Measurements from ENCODE around the gene CALD1.

- peak; percentile 75 for TF ChIP-seq CTCF (conservative IDR thresholded peaks at IDR 0.05; ENCODE audit: low read depth, low read length)
- no peak for TF ChIP-seq EZH2 (IDR thresholded peaks at IDR 0.05; ENCODE audit: borderline replicate concordance, low read depth, low read length, poor library complexity, severe bottlenecking)
Measured at GRCh38 chr7:134954197-134955082, 175.0 kb downstream of the CALD1 start.
